AG10803 (cell line): ENCODE measurements around the gene CNTNAP2.
A peak's percentile ranks its signal among the peaks of the same experiment; 100 is the strongest.

Experiments used
- DNase-seq: peaks from one replicate; pipeline ENCODE4 v3.0.0; 2010; ENCODE audit warnings: low read depth
- H3K4me3 ChIP-seq: 2 replicates; pipeline ENCODE4 v1.5.1; 2011; ENCODE audit warnings: mild to moderate bottlenecking, low read length, control low read depth
- TF ChIP-seq, protein P1 (sequence below): conservative IDR thresholded peaks from 2 replicates; pipeline ENCODE4 v1.5.1; 2011; ENCODE audit warnings: mild to moderate bottlenecking, low read length, control low read depth, inconsistent platforms

Gene CNTNAP2

DNA sequence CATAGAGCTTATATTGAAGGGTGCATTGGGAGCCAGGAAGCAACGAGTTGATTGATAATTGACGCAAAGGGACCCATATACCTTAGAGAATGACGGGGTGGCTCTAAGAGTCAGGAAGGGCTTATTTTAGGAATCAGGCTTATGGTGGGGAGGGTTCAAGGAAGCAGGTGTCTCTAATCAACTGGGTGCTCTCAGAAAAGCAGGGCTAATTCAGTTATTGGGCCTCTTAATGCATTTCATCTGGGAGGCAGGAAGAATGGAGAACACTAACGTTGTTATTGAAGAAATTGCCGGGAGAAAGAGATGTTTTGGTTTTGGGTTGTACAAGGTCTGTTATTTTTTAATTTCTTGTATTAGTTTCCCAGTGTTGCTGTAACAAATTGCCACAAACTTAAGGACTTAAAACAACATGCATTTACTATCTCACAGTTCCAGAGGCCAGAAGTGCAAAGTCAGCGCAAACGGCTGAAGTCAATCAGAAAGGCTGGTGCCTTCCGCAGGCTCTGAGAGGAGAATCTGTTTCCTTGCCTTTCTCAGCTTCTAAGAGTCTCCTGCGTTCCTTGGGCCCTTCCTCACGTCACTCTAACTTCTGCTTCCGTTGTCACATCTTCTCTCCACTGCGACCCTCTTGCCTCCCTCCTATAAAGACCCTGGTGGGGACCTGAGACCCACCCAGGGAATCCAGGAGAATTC is 2145.5 kb downstream of the CNTNAP2 start:
- DNase-seq, result no peak
- TF ChIP-seq, protein P1, sequence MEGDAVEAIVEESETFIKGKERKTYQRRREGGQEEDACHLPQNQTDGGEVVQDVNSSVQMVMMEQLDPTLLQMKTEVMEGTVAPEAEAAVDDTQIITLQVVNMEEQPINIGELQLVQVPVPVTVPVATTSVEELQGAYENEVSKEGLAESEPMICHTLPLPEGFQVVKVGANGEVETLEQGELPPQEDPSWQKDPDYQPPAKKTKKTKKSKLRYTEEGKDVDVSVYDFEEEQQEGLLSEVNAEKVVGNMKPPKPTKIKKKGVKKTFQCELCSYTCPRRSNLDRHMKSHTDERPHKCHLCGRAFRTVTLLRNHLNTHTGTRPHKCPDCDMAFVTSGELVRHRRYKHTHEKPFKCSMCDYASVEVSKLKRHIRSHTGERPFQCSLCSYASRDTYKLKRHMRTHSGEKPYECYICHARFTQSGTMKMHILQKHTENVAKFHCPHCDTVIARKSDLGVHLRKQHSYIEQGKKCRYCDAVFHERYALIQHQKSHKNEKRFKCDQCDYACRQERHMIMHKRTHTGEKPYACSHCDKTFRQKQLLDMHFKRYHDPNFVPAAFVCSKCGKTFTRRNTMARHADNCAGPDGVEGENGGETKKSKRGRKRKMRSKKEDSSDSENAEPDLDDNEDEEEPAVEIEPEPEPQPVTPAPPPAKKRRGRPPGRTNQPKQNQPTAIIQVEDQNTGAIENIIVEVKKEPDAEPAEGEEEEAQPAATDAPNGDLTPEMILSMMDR, result no peak
- H3K4me3 ChIP-seq, result no peak overlapping the region; the same call in 1 of the 2 replicates

DNA sequence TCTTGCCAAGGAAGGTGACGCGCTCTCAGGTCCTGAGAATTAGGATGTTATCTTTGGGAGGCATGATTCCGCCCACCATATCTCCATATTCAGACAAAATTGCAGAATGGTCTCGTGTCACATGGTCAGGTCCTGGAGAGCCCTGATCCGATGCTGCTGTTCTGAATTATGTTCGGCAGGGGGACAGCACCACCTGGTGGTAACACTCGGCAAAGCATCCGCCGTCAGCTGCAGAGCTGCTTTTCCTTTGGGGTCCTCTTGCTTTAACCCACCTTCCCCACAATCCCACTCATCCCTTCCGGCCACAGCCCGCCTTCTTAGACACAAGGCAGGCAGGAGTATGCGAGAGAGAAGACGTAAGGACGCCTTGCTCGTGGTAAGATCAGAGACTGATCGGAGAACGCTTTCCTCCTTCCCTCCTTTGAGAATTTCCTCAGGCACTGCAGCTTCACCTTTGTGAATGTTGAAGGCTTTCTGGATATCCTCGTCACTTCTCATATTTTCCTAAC is 2146.2 kb downstream of the CNTNAP2 start:
- H3K4me3 ChIP-seq, result peak overlapping the region; percentile 43
- peak; percentile 42 for DNase-seq
- TF ChIP-seq, protein P1, result peak; percentile 94

DNA sequence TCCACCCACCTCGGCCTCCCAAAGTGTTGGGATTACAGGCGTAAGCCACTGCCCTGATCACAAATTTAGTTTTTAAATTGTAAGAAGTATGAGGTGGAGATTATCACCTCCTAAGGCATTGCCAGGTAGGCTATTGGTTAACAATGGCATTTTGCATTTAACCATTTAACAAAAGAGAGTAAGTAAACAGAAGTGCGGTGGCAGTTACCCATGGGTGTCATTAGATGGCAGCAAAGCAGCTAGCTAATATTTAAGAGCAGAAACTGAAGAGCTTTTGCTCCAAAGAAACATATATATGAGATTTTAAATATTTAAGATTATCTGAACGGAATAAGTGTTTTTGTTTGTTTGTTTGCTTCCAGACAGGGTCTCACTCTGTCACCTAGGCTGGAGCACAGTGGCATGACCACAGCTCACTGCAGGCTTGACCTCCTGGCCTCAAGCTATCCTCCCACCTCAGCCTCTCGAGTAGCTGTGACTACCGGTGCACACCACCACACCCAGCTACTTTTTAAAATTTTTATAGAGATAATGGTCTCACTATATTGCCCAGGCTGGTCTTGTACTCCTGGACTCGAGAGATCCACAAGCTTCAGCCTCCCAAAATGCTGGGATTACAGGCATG is 2148.4 kb downstream of the CNTNAP2 start:
- TF ChIP-seq, protein P1, result peak; percentile 67
- no peak overlapping the region for H3K4me3 ChIP-seq
- peak; percentile 25 for DNase-seq

DNA sequence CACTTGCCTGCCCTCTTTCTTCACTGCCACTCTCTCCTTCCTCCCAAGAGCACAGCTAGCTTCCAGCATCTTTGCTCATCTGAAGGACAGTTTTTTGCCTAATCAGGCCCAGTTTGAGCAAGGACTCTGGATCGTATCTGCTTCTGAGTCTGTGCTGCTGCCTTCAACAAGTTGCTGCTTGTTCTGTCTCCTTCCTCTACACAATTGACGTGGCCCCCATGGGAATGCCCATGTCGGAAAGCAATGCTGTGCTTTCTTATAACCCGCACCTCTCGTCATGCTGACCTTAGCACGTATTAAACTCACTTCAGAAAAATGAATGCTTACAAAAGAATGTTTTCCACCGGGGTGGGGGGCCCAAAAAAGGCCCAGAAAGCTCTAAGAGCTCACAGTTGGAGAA is 2149.3 kb downstream of the CNTNAP2 start:
- TF ChIP-seq, protein P1, result no peak
- DNase-seq, result no peak
- no peak overlapping the region for H3K4me3 ChIP-seq

DNA sequence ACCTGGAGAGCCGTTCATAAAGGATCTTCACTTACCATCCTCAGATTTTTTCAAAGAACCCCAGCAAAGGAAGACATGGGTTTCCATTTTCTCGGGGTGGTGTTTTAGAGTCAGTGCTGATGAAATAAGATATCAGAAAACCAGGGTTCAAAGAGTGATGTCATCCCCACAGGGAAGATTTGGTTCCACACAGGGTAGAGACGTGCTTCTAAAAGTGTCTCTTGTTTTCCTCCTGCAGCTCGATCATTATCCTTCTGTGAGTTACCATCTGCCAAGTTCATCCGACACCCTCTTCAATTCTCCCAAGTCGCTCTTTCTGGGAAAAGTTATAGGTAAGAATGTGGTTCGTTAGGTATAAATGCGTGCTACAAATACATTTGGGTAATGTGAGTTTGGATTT is 2150.2 kb downstream of the CNTNAP2 start:
- DNase-seq, result no peak
- no peak overlapping the region for H3K4me3 ChIP-seq
- TF ChIP-seq, protein P1, result no peak

DNA sequence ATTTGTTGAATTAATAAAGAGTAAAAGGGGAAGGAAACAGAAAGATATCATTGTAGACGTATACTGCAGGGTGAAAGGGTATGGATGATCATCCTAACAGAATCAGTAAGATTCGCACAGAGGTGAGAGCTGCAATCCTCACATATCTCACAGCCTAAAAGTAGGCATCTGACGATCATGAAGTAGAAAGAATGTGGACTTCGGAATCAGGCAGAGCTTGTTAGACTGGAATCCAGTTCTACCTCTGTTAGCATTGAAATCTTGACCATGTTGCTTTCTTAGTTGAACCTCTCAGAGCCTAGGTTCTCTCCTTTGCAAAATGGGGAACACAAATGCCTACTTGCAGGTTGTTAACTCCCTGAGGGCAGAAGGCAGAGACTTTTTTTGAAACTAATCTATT is 2154.0 kb downstream of the CNTNAP2 start:
- DNase-seq, result no peak
- TF ChIP-seq, protein P1, result no peak
- no peak overlapping the region for H3K4me3 ChIP-seq

DNA sequence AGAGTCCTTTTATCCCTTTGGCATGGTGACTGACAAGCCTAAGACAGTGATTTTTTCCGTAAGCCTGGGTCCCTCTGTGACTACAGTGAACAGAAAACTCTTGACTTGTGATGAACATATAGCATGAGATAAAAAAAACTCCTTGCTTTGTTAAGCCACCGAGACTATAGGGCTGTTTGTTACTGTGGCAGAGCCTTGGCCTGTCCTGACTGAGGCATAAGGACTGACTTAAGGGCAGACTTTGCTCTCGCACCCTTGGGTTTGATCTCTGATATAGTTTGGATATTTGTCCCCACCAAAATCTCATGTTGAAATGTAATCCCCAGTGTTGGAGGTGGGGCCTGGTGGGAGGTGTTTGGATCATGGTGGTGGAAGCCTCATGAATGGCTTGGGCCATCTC is 2157.5 kb downstream of the CNTNAP2 start:
- DNase-seq, result no peak
- H3K4me3 ChIP-seq, result no peak overlapping the region
- TF ChIP-seq, protein P1, result no peak
